ENCODE measurements around the gene ZNF385D. TPM values are rescaled to one million over a fixed set of nuclear protein-coding genes. Genes with fewer than 3 reads are reported as not detected.

The ZNF385D gene
- total RNA-seq, 1 donor from 2014 or later, result 32.0 TPM

DNA sequence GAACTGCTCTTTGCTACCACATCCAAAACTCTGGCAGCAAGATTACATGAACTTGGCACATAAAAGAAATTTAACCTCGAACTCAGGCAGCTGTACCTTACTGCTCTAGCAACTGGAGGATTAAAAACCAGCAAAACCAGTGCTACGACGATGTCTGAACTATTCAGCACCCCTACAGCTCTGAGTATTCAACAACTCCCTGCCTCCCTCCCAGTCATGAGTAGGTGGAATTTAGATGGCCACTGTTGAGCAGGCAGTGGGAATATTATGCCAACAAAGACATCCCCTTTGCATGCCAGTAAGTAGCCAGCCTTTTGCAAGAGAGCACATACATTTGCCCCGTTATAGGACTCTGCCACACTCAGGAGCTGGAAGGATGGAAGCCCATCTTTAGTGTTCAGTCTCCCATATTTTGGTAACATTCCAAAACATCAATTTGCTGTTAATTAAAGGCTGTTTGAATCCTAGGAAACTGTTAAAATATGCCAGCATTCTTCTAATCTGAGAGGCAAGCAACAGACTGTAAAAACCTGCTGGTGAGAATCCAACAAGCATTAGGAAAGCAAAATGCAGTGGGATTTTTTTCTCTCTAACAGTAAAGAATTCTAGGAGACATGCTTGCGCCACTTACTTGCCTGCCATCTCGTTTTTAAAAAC, 85.4 kb downstream of the ZNF385D start:
- no peaks in the 10 kb centered on the region for H3K27me3 ChIP-seq
- DNase-seq (ENCODE audit: low spot score in 2 of 2), result no peak
- TF ChIP-seq, protein P1, sequence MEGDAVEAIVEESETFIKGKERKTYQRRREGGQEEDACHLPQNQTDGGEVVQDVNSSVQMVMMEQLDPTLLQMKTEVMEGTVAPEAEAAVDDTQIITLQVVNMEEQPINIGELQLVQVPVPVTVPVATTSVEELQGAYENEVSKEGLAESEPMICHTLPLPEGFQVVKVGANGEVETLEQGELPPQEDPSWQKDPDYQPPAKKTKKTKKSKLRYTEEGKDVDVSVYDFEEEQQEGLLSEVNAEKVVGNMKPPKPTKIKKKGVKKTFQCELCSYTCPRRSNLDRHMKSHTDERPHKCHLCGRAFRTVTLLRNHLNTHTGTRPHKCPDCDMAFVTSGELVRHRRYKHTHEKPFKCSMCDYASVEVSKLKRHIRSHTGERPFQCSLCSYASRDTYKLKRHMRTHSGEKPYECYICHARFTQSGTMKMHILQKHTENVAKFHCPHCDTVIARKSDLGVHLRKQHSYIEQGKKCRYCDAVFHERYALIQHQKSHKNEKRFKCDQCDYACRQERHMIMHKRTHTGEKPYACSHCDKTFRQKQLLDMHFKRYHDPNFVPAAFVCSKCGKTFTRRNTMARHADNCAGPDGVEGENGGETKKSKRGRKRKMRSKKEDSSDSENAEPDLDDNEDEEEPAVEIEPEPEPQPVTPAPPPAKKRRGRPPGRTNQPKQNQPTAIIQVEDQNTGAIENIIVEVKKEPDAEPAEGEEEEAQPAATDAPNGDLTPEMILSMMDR (IDR thresholded peaks at IDR 0.05), result no peak
- no peak overlapping the region for H3K27ac ChIP-seq
- H3K4me3 ChIP-seq, result no peak overlapping the region
- peaks cover 2 to 29% of the 10 kb centered on the region in 2 donors for H3K4me1 ChIP-seq
- H3K36me3 ChIP-seq, result no peaks in the 10 kb centered on the region
- H3K9me3 ChIP-seq, result no peaks in the 10 kb centered on the region
- intact Hi-C loops (cut with DNase I), result no loop called here

DNA sequence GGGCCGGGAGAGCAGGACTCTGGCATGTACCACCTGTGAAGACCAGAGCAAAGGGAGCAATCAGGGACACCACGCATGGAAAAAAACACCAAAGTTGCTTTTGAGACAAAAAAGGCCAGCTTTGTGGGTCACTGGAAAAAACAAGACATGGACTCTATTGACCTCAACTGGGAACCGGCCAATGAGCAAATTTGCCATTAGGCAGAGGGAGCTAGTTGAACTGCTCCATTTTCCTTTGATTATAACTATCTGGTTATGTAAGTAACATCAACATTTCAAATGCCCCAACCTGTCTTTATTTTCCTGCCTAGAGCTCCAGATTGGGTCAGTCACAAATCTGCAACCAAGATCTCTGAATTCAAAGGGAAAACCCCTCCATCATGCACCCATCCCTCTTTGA, 86.0 kb downstream of the ZNF385D start:
- Histone ChIP-seq H3K27me3 (no peaks in the 10 kb centered on the region), H3K36me3 (no peaks in the 10 kb centered on the region), H3K27ac (no peak overlapping the region), H3K4me1 (peaks cover 2 to 29% of the 10 kb centered on the region in 2 donors), H3K9me3 (no peaks in the 10 kb centered on the region), H3K4me3 (no peak overlapping the region)
- intact Hi-C loops (cut with DNase I), result no loop called here
- DNase-seq (ENCODE audit: low spot score in 2 of 2), result no peak
- TF ChIP-seq, protein P1 (IDR thresholded peaks at IDR 0.05), result no peak

DNA sequence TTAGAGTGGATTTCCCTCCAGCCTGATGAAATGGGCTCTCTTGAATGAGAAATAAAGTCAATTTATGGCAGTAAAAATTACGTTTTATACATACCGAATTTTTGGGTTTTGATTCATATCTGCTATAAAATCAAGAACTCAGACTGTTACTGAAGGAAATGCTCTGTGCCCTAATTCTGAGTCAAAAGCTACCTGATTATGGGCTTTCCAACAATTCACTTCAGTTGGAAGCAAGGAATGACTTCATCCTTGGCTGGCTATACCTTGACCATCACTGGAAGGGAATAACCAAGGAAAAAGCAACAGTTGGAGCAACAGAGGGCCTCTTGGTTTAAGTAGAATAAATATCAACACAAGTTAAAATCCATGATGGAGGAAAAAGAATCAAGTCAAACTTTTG, 88.6 kb downstream of the ZNF385D start:
- no peak overlapping the region for H3K27ac ChIP-seq
- no peak overlapping the region for H3K4me3 ChIP-seq
- H3K9me3 ChIP-seq, result no peaks in the 10 kb centered on the region
- DNase-seq (ENCODE audit: low spot score in 2 of 2), result no peak
- no peaks in the 10 kb centered on the region for H3K36me3 ChIP-seq
- no peaks in the 10 kb centered on the region for H3K27me3 ChIP-seq
- peaks cover 0 to 18% of the 10 kb centered on the region in 2 donors for H3K4me1 ChIP-seq
- intact Hi-C loops (cut with DNase I), result no loop called here
- TF ChIP-seq, protein P1 (IDR thresholded peaks at IDR 0.05), result no peak

DNA sequence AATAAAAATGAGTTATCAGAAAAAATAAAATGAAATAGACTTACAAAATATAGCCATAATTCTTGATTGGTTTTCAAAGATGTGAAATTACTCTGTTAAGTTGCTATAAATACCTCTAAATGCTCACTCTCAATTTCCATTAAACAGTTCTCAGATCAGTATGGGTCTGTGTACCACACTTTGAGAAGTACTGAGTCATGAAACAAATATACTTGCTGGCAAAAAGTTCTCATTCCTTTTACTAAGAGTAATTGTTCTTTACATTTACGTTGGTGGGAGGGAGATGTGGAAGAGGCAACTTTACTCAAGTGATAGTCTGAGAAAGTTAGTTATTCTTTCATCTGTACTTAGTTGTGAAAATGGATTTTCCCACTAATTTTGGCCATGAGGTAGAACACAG, 96.3 kb downstream of the ZNF385D start:
- intact Hi-C loops (cut with DNase I), result no loop called here
- no peak for DNase-seq (ENCODE audit: low spot score in 2 of 2)

DNA sequence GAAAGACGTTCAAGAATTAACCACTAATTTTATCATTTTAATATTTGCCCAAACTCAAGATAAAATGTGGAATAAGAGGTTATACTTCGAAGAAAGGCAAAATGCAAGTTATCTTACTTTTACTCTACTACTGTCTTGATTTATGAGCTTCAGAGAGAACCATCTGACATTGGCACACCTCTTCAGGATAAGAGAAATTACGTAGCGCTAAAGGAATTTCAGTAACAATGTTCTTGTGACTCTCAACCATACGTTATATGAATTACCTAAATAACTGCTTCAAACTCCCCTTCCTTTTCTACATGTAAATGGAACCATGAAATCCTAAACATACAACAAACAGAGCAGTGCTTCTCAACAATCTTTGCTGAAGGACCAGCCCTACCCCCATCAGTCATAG, 96.8 kb downstream of the ZNF385D start:
- H3K27ac ChIP-seq, result peak overlapping the region in 1 of 2 donors; percentile 23
- H3K9me3 ChIP-seq, result no peaks in the 10 kb centered on the region
- H3K27me3 ChIP-seq, result no peaks in the 10 kb centered on the region
- H3K4me1 ChIP-seq, result peaks cover 0 to 11% of the 10 kb centered on the region in 2 donors
- H3K4me3 ChIP-seq, result no peak overlapping the region
- TF ChIP-seq, protein P1 (IDR thresholded peaks at IDR 0.05), result no peak
- H3K36me3 ChIP-seq, result no peaks in the 10 kb centered on the region
- intact Hi-C loops (cut with DNase I), result no loop called here
- no peak for DNase-seq (ENCODE audit: low spot score in 2 of 2)

More for the DNA sequence above, 96.3 kb downstream of the ZNF385D start:
- H3K27me3 ChIP-seq, result no peaks in the 10 kb centered on the region
- TF ChIP-seq, protein P1 (IDR thresholded peaks at IDR 0.05), result no peak
- H3K9me3 ChIP-seq, result no peaks in the 10 kb centered on the region
- H3K27ac ChIP-seq, result peak overlapping the region in 1 of 2 donors; percentile 23
- no peak overlapping the region for H3K4me3 ChIP-seq
- peaks cover 0 to 10% of the 10 kb centered on the region in 2 donors for H3K4me1 ChIP-seq
- H3K36me3 ChIP-seq, result no peaks in the 10 kb centered on the region
